ENCODE measurements around the gene ST6GAL1. TPM values are rescaled to one million over a fixed set of nuclear protein-coding genes. Genes with fewer than 3 reads are reported as not detected.

ST6GAL1 gene
- total and polyA plus RNA-seq, 2 donors: 19.9 to 27.1 TPM

DNA sequence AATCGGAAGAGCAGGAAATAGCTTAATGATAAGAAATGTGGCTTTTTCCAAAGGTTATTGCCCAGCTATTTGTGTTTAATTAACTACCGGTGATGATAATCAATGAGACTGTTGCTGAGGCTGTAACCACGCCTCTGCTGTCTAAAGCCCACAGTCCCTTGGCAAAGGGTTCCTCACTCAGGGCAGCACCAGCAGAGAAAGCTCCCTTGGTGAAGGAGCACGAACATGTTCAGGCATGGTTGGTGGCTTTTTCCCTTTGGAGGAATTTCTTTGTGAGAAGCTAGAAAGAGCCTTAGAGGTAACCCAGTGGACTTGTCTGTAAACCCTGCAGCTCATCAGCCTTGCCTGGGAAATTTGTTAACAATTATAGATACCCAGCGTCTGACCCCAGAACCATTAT lies 7.5 kb upstream of the ST6GAL1 start:
- H3K4me1 ChIP-seq (ENCODE audit: insufficient read depth): no peaks in the 10 kb centered on the region
- no peak overlapping the region for H3K4me3 ChIP-seq (ENCODE audit: low read depth, low read length)
- no peaks in the 10 kb centered on the region for H3K36me3 ChIP-seq (ENCODE audit: insufficient read depth)
- H3K27ac ChIP-seq (ENCODE audit: low read depth): no peak overlapping the region
- DNase-seq (ENCODE audit: extremely low spot score): no peak
- 69% methylated on average over 5 of the region's 5 CpGs for WGBS

- no peak for DNase-seq (ENCODE audit: extremely low spot score)
- H3K4me3 ChIP-seq (ENCODE audit: low read depth, low read length): no peak overlapping the region
- H3K4me1 ChIP-seq (ENCODE audit: insufficient read depth): no peaks in the 10 kb centered on the region
- WGBS: 82% methylated on average over 3 of the region's 3 CpGs
- no peaks in the 10 kb centered on the region for H3K36me3 ChIP-seq (ENCODE audit: insufficient read depth)
- no peak overlapping the region for H3K27ac ChIP-seq (ENCODE audit: low read depth)
These were observed 7.1 kb upstream of the ST6GAL1 start for GRCh38 chr3:186923241-186923640.

DNA sequence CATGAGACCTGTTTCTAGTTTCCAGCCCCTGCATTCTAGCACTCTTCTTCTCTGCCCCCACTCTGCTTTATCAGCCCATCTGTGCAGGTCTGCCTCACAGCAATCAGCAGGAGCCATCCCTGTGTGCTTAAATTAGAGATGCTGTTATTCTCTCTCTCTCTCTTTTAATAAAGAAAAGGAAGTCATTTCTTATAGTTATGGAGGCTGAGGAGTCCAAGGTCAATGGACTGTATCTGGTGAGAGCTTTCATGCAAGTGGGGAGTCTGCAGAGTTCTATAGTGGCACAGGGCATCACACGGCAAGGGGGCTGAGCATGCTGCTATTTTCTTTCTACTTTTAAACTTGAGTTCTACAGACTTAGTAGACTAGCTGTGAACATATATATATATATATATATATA lies 4.5 kb upstream of the ST6GAL1 start:
- Histone ChIP-seq H3K4me1 (ENCODE audit: insufficient read depth) (peaks cover 1% of the 10 kb centered on the region), H3K27ac (ENCODE audit: low read depth) (no peak overlapping the region), H3K4me3 (ENCODE audit: low read depth, low read length) (no peak overlapping the region), H3K36me3 (ENCODE audit: insufficient read depth) (no peaks in the 10 kb centered on the region)
- WGBS: 92% methylated on average over 1 of the region's 1 CpG
- no peak for DNase-seq (ENCODE audit: extremely low spot score)

DNA sequence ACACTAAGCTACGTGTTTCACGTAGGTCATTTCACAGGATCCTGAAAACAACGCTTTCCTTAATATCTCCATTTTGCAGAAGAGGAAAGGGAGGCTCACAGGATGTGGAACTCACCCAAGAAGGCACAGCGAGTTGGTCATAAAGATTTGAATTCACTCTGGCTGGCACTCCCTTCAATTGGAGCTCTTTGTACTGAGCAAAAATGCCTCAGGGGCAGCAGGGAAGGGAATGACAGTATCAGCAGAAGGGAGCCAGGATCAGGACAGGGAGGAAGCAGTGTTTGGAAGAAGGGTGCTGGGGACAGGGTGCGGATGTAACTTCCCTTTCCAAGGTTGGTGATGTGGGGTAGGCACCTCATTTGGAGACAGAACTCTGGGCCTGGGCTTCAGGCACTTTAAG lies 1.1 kb upstream of the ST6GAL1 start:
- Histone ChIP-seq H3K36me3 (ENCODE audit: insufficient read depth) (no peaks in the 10 kb centered on the region), H3K4me1 (ENCODE audit: insufficient read depth) (peaks cover 1% of the 10 kb centered on the region), H3K4me3 (ENCODE audit: low read depth, low read length) (no peak overlapping the region), H3K27ac (ENCODE audit: low read depth) (no peak overlapping the region)
- DNase-seq (ENCODE audit: extremely low spot score): no peak
- WGBS: 80% methylated on average over 5 of the region's 5 CpGs

GRCh38 chr3:186929685-186930084 lies 641 bp upstream of the ST6GAL1 start:
- 70% methylated on average over 12 of the region's 12 CpGs for WGBS
- Histone ChIP-seq H3K27ac (ENCODE audit: low read depth) (no peak overlapping the region), H3K36me3 (ENCODE audit: insufficient read depth) (no peaks in the 10 kb centered on the region), H3K4me3 (ENCODE audit: low read depth, low read length) (no peak overlapping the region), H3K4me1 (ENCODE audit: insufficient read depth) (peaks cover 1% of the 10 kb centered on the region)
- no peak for DNase-seq (ENCODE audit: extremely low spot score)

- Histone ChIP-seq H3K4me1 (ENCODE audit: insufficient read depth) (peaks cover 1% of the 10 kb centered on the region), H3K36me3 (ENCODE audit: insufficient read depth) (no peaks in the 10 kb centered on the region), H3K4me3 (ENCODE audit: low read depth, low read length) (peak overlapping the region; percentile 75), H3K27ac (ENCODE audit: low read depth) (peak overlapping the region; percentile 28)
- under 1% methylated on average over 76 of the region's 76 CpGs for WGBS
- DNase-seq (ENCODE audit: extremely low spot score): no peak
These were observed 560 bp downstream of the ST6GAL1 start for GRCh38 chr3:186930641-186931531.

GRCh38 chr3:186931532-186932280 lies 1.4 kb downstream of the ST6GAL1 start:
- H3K4me1 ChIP-seq (ENCODE audit: insufficient read depth): peaks cover 1% of the 10 kb centered on the region
- no peaks in the 10 kb centered on the region for H3K36me3 ChIP-seq (ENCODE audit: insufficient read depth)
- 15% methylated on average over 32 of the region's 32 CpGs for WGBS
- H3K4me3 ChIP-seq (ENCODE audit: low read depth, low read length): peak overlapping the region; percentile 75
- no peak for DNase-seq (ENCODE audit: extremely low spot score)
- no peak overlapping the region for H3K27ac ChIP-seq (ENCODE audit: low read depth)

GRCh38 chr3:186932281-186933181 lies 2.2 kb downstream of the ST6GAL1 start:
- DNase-seq (ENCODE audit: extremely low spot score): no peak
- 47% methylated on average over 15 of the region's 15 CpGs for WGBS
- Histone ChIP-seq H3K36me3 (ENCODE audit: insufficient read depth) (no peaks in the 10 kb centered on the region), H3K4me1 (ENCODE audit: insufficient read depth) (peaks cover 1% of the 10 kb centered on the region), H3K27ac (ENCODE audit: low read depth) (no peak overlapping the region), H3K4me3 (ENCODE audit: low read depth, low read length) (peak overlapping the region; percentile 75)

- no peaks in the 10 kb centered on the region for H3K36me3 ChIP-seq (ENCODE audit: insufficient read depth)
- 87% methylated on average over 4 of the region's 4 CpGs for WGBS
- no peak for DNase-seq (ENCODE audit: extremely low spot score)
These were observed 3.5 kb downstream of the ST6GAL1 start for GRCh38 chr3:186933816-186934215.

GRCh38 chr3:186935133-186935532 lies 4.8 kb downstream of the ST6GAL1 start:
- Histone ChIP-seq H3K36me3 (ENCODE audit: insufficient read depth) (no peaks in the 10 kb centered on the region), H3K4me3 (ENCODE audit: low read depth, low read length) (no peak overlapping the region), H3K27ac (ENCODE audit: low read depth) (no peak overlapping the region), H3K4me1 (ENCODE audit: insufficient read depth) (peaks cover 1% of the 10 kb centered on the region)
- 94% methylated on average over 6 of the region's 6 CpGs for WGBS
- DNase-seq (ENCODE audit: extremely low spot score): no peak

More at GRCh38 chr3:186933816-186934215, 3.5 kb downstream of the ST6GAL1 start:
- Histone ChIP-seq H3K4me1 (ENCODE audit: insufficient read depth) (peaks cover 1% of the 10 kb centered on the region), H3K27ac (ENCODE audit: low read depth) (no peak overlapping the region), H3K4me3 (ENCODE audit: low read depth, low read length) (no peak overlapping the region)

DNA sequence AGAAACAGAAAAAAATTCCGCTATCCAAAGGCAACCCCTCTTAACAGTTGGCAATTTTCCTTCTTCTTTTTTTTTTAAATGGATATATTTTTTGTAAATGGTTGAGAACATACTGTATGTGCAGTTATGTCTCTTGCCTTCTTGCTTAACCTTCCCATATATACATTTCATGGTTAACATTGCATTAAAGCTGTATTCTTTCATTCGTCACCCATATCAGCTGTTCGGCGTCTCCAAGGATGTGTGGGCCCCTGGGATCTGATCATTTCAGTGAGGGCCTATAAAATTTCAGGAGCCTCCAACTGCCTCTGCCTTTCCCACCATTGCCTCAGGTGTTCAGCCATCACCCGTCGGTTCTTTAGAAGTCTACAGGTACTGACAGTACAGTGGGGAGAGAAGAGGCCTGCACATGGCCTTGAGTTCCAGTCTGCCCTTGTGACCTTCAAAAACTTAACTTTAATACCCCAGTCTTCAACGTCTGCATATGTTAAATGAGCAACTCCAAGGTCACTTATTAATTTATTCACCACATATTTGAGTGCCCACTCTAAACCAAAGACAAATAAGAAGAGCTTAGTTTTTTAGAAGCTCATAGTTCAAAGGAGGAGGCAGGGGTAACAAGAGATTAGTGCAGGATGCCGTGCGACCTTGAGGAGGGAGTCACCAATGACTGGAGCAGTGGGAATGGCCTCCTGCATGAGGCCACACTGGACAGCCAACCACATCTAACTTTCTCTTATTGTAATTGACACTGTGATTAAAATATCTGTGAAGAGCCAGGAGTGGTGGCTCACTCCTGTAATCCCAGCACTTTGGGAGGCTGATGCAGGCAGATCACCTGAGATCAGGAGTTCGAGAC lies 6.9 kb downstream of the ST6GAL1 start:
- no peak for DNase-seq (ENCODE audit: extremely low spot score)
- Histone ChIP-seq H3K4me3 (ENCODE audit: low read depth, low read length) (no peak overlapping the region), H3K36me3 (ENCODE audit: insufficient read depth) (no peaks in the 10 kb centered on the region), H3K4me1 (ENCODE audit: insufficient read depth) (no peaks in the 10 kb centered on the region), H3K27ac (ENCODE audit: low read depth) (no peak overlapping the region)
- WGBS: 83% methylated on average over 10 of the region's 10 CpGs

GRCh38 chr3:186938716-186939115 lies 8.4 kb downstream of the ST6GAL1 start:
- Histone ChIP-seq H3K4me1 (ENCODE audit: insufficient read depth) (no peaks in the 10 kb centered on the region), H3K36me3 (ENCODE audit: insufficient read depth) (no peaks in the 10 kb centered on the region), H3K27ac (ENCODE audit: low read depth) (no peak overlapping the region), H3K4me3 (ENCODE audit: low read depth, low read length) (no peak overlapping the region)
- WGBS: 56% methylated on average over 6 of the region's 6 CpGs
- DNase-seq (ENCODE audit: extremely low spot score): no peak

All from urinary bladder (tissue), 4 donors.